GM18520 (cell line): Measurements from ENCODE around the gene P3H4.

ENCODE experiments used
- ATAC-seq: cut with Tn5 transposase; IDR thresholded peaks from one replicate; pipeline ENCODE4 v1.9.1; 2021; ENCODE audit not compliant: unreplicated experiment

Gene P3H4

GRCh38 chr17:41822216-41823140 is 10.7 kb upstream of the P3H4 start:
- no peak for ATAC-seq

GRCh38 chr17:41821776-41822175 is 10.0 kb upstream of the P3H4 start:
- ATAC-seq, result no peak

- no peak for ATAC-seq
Measured at GRCh38 chr17:41818024-41818423, 6.3 kb upstream of the P3H4 start.

GRCh38 chr17:41816637-41817320 is 5.0 kb upstream of the P3H4 start:
- ATAC-seq, result no peak

- ATAC-seq, result no peak
Measured at GRCh38 chr17:41814195-41814594, 2.4 kb upstream of the P3H4 start.

- ATAC-seq, result no peak
Measured at GRCh38 chr17:41813699-41814124, 2.0 kb upstream of the P3H4 start.

GRCh38 chr17:41813152-41813680 is 1.5 kb upstream of the P3H4 start:
- ATAC-seq, result no peak

GRCh38 chr17:41812381-41813151 is 817 bp upstream of the P3H4 start, which contains the start of gene FKBP10:
Gene FKBP10, plus strand, starts transcription at chr17:41813004. Its CDS starts 31 bp downstream, at chr17:41813035.
- ATAC-seq, result no peak

GRCh38 chr17:41810659-41811548 is 845 bp downstream of the P3H4 start:
- ATAC-seq, result no peak

- ATAC-seq, result no peak
Measured at GRCh38 chr17:41806685-41807445, 4.9 kb downstream of the P3H4 start.

GRCh38 chr17:41803049-41804020 is 8.4 kb downstream of the P3H4 start:
- no peak for ATAC-seq

GRCh38 chr17:41801374-41802271 is 10.1 kb downstream of the P3H4 start:
- no peak for ATAC-seq

- ATAC-seq, result no peak
Measured at GRCh38 chr17:41800601-41801373, 11.0 kb downstream of the P3H4 start.

- ATAC-seq, result no peak
Measured at GRCh38 chr17:41799366-41799765, 12.4 kb downstream of the P3H4 start.

- no peak for ATAC-seq
Measured at GRCh38 chr17:41797377-41797776, 14.4 kb downstream of the P3H4 start.

GRCh38 chr17:41796121-41796895 is 15.4 kb downstream of the P3H4 start:
- ATAC-seq, result no peak
